HL-60 (cell line): ENCODE data around the gene GRK7.

Source experiments
- CTCF ChIP-seq: IDR thresholded peaks from one replicate; pipeline ENCODE4 v1.5.1; 2011; ENCODE audit warnings: low read length, control low read depth, inconsistent platforms; ENCODE audit not compliant: insufficient read depth
- POLR2AphosphoS5 ChIP-seq: IDR thresholded peaks from 2 replicates; pipeline ENCODE4 v1.6.1; 2012; ENCODE audit warnings: low read depth

DNA sequence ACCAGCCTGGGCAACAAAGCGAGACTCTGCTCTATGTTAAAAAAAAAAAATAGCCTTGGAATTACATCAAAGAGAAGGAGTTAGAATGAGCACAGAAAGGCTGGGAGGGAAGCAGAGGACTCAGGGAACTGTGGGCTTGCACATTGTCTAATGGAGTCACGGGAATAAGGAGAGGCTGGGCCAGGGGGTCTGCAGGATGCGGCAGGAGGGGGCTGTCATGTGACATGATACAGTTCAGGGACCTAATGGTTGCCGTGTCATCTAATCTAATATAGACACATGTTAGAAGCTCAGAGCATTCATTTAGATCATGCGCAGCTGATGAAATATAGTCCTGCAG lies 32.5 kb downstream of the GRK7 start:
- no peak for TF ChIP-seq CTCF
- TF ChIP-seq POLR2AphosphoS5, result no peak
